ENCODE data around the gene RGMA.

The RGMA gene

GRCh38 chr15:93091465-93091864 lies 2.5 kb upstream of the RGMA start:
- no peak for DNase-seq

GRCh38 chr15:93089727-93090305 lies 805 bp upstream of the RGMA start:
- DNase-seq, result no peak

DNA sequence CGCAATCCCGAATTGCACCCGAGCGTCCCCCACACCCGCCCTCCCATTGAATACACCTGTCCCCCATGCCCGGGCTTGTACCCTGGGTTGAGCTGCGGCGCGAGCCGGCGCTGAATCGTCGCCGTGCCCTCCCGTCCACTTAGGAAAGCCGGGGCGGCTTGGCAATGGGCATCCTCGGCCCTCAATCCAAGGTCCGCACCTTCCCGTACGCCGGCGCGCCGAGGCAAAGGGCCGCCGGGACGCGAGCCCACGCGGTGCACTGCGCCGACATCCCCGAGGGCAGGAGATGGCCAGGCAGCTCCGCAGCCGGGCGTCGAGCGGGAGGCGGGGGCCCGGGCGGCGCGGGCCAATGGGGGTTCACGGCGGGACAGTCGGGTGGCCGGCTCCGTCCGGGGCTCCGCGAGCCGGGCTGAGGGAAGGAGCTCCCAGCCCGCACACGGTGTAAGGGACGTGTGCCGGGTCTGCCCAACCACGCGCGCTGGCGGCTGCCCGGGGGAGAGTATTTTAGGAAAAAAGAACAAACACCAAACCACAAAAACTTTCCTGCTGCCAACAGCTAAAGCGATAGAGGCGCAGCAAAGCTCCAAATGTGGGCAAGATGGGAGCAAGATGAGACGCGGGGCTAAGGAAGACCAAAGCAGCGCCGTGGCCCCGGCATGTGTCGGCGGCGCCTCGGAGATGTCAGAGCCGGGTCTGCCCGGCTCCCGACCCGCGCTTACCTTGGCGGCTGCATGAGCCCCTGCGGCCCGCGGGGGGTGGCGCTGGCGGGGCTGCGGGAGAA lies 621 bp downstream of the RGMA start:
- peak in 1 of 2 donors; percentile 4 for DNase-seq

GRCh38 chr15:93087825-93088199 lies 1.2 kb downstream of the RGMA start:
- peak; percentile 40 to 60 for DNase-seq

DNA sequence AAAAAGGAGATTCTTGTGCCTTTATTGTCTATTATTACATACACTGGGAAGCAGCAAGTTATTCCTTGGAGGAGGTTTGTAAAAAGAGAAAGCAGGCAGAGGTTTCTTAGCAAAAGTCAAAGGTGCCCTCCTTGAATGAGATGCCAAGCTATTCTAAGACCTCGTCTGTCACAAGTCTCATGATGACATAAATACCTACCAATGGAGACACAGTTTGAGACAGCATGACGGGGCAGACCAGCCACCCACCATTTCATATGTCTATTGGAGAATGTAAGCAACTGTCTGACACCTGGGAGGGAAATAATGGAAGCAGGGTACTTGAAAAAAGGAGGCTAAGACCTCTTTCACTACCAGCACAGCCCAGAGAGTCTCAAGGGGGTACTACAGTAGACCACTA lies 2.2 kb downstream of the RGMA start:
- no peak for DNase-seq

GRCh38 chr15:93085692-93086091 lies 3.3 kb downstream of the RGMA start:
- no peak for DNase-seq

- DNase-seq, result no peak
These were observed 6.2 kb downstream of the RGMA start for GRCh38 chr15:93082861-93083260.

- DNase-seq, result no peak
These were observed 7.6 kb downstream of the RGMA start for GRCh38 chr15:93081399-93081798.

DNA sequence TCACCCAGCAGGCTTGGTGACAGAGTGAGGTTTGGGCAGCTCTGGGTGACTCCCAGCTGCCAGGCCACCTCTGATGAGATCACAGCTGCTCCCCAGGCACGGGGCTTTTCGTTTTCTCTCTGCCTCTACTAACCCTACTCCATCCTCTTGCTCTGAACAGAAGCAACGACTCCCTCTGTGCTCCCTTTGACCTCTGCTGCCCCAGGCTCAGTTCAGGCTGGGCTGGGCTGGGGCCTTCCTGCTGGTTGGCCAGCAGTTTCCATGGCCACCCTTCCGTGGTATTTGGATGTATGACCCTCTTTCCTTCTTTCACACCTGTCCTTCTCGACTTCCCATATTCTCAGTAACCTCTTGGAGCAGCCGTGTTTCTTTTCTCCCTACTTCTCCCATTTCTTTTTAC lies 8.6 kb downstream of the RGMA start:
- DNase-seq, result no peak

DNA sequence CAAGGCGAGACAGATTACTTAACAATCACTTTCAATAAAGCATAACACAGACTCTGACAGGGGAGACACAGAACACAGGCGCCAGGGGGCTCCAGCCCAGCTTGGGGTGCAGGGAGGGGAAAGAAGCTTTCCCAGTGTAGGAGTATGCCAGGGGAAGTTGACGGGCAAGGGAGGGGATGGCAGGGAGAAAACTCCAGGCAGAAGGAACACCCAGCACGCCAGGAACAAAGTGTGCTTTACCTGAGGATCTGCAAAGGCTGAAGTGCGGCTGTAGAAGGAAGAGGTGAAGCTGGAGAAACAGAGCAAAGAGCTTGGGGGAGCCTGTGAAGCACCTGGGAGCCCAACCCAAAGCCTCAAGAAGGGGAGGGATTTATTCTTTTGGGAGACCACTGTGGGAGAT lies 12.1 kb downstream of the RGMA start:
- no peak for DNase-seq

DNA sequence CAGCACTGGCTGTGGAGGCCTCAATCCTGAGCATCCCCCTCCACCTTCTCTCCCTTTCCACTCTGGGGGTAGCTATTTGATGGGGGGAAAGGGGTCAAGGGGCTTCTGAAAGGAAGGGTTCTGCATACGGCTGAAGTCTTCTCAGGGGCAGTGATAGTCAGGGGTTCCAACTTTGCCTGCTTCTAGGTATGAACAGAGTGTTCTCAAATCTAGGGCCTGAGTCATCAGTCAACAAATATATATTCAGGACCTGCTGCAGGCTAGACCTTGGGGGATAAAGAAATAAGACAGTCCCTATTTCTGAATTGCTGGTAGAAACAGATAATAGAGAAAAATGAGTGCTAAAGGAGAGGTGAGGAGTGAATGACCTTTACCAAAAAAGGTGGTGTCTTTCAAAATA lies 12.8 kb downstream of the RGMA start:
- DNase-seq, result no peak

DNA sequence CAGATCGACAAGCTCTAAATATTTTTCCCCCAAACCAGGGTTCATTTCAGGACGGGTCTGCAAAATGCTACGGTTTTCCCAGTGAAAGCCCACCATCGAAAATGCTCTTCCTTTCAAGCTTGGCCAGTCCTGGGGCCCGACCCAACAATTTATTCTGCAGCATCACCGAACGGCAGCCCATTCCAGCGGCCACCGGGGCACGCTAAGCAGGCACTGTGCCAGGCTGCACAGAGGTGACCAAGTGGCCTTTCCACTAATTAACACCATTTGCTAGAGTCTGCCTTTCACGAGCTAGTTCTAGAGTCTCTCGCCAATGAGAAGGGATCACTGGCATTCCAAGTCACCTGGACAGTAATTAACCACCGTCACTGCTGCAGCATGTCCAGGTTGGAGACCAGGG lies 14.4 kb downstream of the RGMA start:
- no peak for DNase-seq

GRCh38 chr15:93073465-93073952 lies 15.5 kb downstream of the RGMA start:
- no peak for DNase-seq

- no peak for DNase-seq
These were observed 16.3 kb downstream of the RGMA start for GRCh38 chr15:93072411-93073394.

DNA sequence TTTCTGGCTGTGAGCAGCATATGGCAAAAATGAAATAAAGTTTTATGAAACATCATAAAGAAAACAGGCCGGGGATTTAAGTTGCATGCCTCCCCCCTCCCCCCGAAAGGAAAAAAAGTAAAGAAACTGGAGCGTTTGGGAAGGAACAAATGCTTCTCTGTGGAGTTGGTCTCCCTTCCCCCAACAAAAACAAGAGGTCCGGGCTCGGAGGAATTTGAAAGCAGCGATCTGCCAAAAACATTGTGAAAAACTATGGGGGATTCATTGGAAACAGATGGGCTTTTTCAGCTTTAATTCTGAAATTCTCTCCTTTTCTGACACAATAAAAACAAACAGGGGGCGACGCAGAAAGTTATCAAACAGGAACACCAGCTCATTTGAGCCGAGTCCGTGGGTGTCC lies 17.0 kb downstream of the RGMA start:
- no peak for DNase-seq

- no peak for DNase-seq
These were observed 17.5 kb downstream of the RGMA start for GRCh38 chr15:93071469-93071936.

DNA sequence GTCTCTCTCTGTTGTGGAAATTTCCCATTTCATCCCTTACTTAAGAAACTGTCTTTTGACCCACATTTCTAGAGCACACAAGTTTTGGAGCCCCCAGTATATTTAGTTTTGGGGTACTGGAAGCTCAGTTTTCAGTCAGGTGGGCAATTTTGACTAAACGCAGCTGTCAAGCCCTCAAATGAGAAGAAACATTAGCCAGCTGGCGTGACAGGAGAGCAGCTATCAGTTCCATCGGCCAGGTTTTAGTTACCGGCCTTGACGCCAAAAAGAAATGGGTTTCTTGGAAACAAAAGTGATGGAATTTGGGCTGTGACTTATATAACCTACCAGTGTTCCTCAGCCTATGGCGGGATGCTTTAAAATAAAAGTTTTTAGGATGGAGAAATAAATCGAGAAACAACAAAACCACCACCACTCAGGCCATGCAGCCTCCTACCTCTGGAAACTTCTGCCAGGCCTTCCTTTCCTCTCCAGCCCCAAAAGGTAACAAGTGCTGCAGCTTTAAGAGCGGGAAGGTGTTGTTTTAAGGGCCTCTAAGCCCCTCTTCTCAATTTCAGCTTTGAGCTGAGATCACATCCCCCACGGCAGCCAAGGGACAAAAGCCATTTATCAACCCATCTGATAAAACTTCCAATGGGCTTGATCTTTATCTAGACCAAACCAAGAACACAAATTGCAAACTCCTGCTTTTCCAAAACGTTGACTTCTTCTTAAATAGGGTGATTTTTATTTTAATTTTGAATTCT lies 18.3 kb downstream of the RGMA start:
- no peak for DNase-seq

GRCh38 chr15:93070132-93070531 lies 18.9 kb downstream of the RGMA start:
- DNase-seq, result no peak

- DNase-seq, result no peak
These were observed 20.3 kb downstream of the RGMA start for GRCh38 chr15:93068581-93069199.

DNA sequence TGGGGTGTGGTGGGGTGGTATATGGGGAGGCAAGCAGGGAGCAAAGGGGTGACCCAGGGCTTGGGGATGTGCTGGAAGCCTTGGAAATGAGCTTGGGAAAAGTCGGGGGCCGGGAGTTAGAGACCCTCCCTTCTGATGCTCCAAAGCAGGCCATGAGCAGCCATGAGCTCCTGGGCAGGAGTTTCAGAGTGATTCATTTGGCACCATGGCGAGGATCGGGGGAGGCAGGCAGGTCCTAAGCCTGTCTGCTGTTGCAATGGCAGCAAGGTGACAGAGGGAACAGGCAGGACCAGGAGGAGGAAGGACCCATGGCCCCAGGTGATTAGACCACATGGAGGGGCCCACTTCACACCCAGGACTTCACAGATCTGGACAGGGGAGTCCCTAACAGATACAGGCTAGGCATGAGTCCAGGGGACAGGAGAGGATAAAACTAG lies 21.3 kb downstream of the RGMA start:
- DNase-seq, result no peak

- DNase-seq, result no peak
These were observed 22.0 kb downstream of the RGMA start for GRCh38 chr15:93066834-93067648.

Data from activated CD4-positive, alpha-beta T cell treated with anti-CD3 and anti-CD28 coated beads for 4 hours (primary cell).